Breast epithelium (tissue), 3 donors: ENCODE measurements around the gene PLAU.

Experiments
- POLR2A ChIP-seq: fragments of 450-650 bp; IDR thresholded peaks from one replicate; pipeline ENCODE4 v1.6.1; 2016; ENCODE audit warnings: antibody characterized with exemption, mild to moderate bottlenecking, moderate library complexity
- POLR2AphosphoS5 ChIP-seq, 3 donors: sonication (generic); formaldehyde crosslinking; IDR thresholded peaks; one replicate each; pipeline ENCODE4 v1.6.1; 2017; ENCODE audit warnings: antibody characterized with exemption in 3 of 3
- TF ChIP-seq, protein P1 (sequence below), 3 donors: fragments of 450-650 bp; IDR thresholded peaks; one replicate each; pipeline ENCODE4 v1.5.1; 2016 to 2017; ENCODE audit warnings: antibody characterized with exemption in 3 of 3, mild to moderate bottlenecking in 3 of 3, moderate library complexity in 3 of 3

- TF ChIP-seq, protein P1, sequence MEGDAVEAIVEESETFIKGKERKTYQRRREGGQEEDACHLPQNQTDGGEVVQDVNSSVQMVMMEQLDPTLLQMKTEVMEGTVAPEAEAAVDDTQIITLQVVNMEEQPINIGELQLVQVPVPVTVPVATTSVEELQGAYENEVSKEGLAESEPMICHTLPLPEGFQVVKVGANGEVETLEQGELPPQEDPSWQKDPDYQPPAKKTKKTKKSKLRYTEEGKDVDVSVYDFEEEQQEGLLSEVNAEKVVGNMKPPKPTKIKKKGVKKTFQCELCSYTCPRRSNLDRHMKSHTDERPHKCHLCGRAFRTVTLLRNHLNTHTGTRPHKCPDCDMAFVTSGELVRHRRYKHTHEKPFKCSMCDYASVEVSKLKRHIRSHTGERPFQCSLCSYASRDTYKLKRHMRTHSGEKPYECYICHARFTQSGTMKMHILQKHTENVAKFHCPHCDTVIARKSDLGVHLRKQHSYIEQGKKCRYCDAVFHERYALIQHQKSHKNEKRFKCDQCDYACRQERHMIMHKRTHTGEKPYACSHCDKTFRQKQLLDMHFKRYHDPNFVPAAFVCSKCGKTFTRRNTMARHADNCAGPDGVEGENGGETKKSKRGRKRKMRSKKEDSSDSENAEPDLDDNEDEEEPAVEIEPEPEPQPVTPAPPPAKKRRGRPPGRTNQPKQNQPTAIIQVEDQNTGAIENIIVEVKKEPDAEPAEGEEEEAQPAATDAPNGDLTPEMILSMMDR (IDR thresholded peaks at IDR 0.05) = peak in 1 of 3 donors; percentile 23
- TF ChIP-seq POLR2AphosphoS5 (IDR thresholded peaks at IDR 0.05) (peak in 1 of 3 donors; percentile 10), POLR2A (no peak)
These were observed 9.2 kb downstream of the PLAU start for GRCh38 chr10:73920089-73920488.
